SH-SY5Y (cell line): ENCODE measurements around the gene TRIM47.

Experiments used
- GATA2 ChIP-seq: IDR thresholded peaks from 2 replicates; pipeline ENCODE4 v1.6.1; 2011; ENCODE audit warnings: mild to moderate bottlenecking, low read depth, low read length
- GATA3 ChIP-seq: IDR thresholded peaks from 2 replicates; pipeline ENCODE4 v1.6.1; 2011; ENCODE audit warnings: low read depth, mild to moderate bottlenecking, low read length, moderate library complexity

GRCh38 chr17:75854881-75855309 is 23.5 kb downstream of the TRIM47 start:
- no peak for TF ChIP-seq GATA2
- TF ChIP-seq GATA3: no peak
